ENCODE results near the gene MYCBP2.

Gene MYCBP2

GRCh38 chr13:77306458-77306857 lies 20.4 kb downstream of the MYCBP2 start:
- Histone ChIP-seq H4K91ac (ENCODE audit: low read length) (no peak overlapping the region), H3K79me1 (replicated peaks; ENCODE audit: low read length, poor library complexity, severe bottlenecking) (peaks cover 9% of the 10 kb centered on the region), H2BK120ac (ENCODE audit: low read depth, low read length) (no peak overlapping the region)

GRCh38 chr13:77305266-77305665 lies 21.6 kb downstream of the MYCBP2 start:
- Histone ChIP-seq H3K79me1 (replicated peaks; ENCODE audit: low read length, poor library complexity, severe bottlenecking) (peaks cover 12% of the 10 kb centered on the region), H3K9me3 (ENCODE audit: control insufficient read depth, low read length) (no peaks in the 10 kb centered on the region), H2BK5ac (ENCODE audit: low read depth, low read length, poor library complexity, severe bottlenecking) (no peak overlapping the region), H3K23ac (ENCODE audit: low read length in 2 of 2) (no peak overlapping the region), H4K8ac (ENCODE audit: low read length) (no peak overlapping the region), H2BK12ac (ENCODE audit: low read length in 2 of 2) (no peak overlapping the region), H2AK5ac (ENCODE audit: low read length, severe bottlenecking) (no peak overlapping the region), H3K27me3 (ENCODE audit: control insufficient read depth in 1 of 2, insufficient read depth in 1 of 2, low read length in 2 of 2) (no peaks in the 10 kb centered on the region), H3K4me2 (ENCODE audit: low read length, poor library complexity, severe bottlenecking) (no peak overlapping the region), H3K4me3 (ENCODE audit: insufficient read depth in 1 of 2, low read depth in 1 of 2, low read length in 2 of 2) (no peak overlapping the region), H4K91ac (ENCODE audit: low read length) (no peak overlapping the region), H3K36me3 (ENCODE audit: control insufficient read depth in 1 of 2, insufficient read depth in 2 of 2, low read depth in 1 of 2, low read length in 2 of 2) (no peaks in the 10 kb centered on the region), H3K27ac (ENCODE audit: low read length, poor library complexity, severe bottlenecking) (no peak overlapping the region), H2BK15ac (ENCODE audit: low read depth, poor library complexity, severe bottlenecking) (no peak overlapping the region), H3K4ac (ENCODE audit: low read depth in 1 of 2, low read length in 2 of 2) (no peak overlapping the region), H3K18ac (ENCODE audit: low read depth in 1 of 2, low read length in 2 of 2) (no peak overlapping the region), H3K4me1 (ENCODE audit: control insufficient read depth, insufficient read depth, low read depth, low read length) (no peaks in the 10 kb centered on the region), H2BK120ac (ENCODE audit: low read depth, low read length) (no peak overlapping the region), H3K9ac (ENCODE audit: low read length) (no peak overlapping the region), H3K14ac (ENCODE audit: low read length in 2 of 2) (no peak overlapping the region), H2AFZ (ENCODE audit: low read depth, low read length) (no peak overlapping the region)
- DNase-seq, result no peak

More at GRCh38 chr13:77306458-77306857, 20.4 kb downstream of the MYCBP2 start:
- Histone ChIP-seq H3K4ac (ENCODE audit: low read depth in 1 of 2, low read length in 2 of 2) (no peak overlapping the region), H2BK15ac (ENCODE audit: low read depth, poor library complexity, severe bottlenecking) (no peak overlapping the region), H3K18ac (ENCODE audit: low read depth in 1 of 2, low read length in 2 of 2) (no peak overlapping the region), H2AK5ac (ENCODE audit: low read length, severe bottlenecking) (no peak overlapping the region), H2BK5ac (ENCODE audit: low read depth, low read length, poor library complexity, severe bottlenecking) (no peak overlapping the region), H3K4me1 (ENCODE audit: control insufficient read depth, insufficient read depth, low read depth, low read length) (no peaks in the 10 kb centered on the region), H3K4me3 (ENCODE audit: insufficient read depth in 1 of 2, low read depth in 1 of 2, low read length in 2 of 2) (no peak overlapping the region), H3K14ac (ENCODE audit: low read length in 2 of 2) (no peak overlapping the region), H3K27ac (ENCODE audit: low read length, poor library complexity, severe bottlenecking) (no peak overlapping the region), H3K23ac (ENCODE audit: low read length in 2 of 2) (no peak overlapping the region), H3K27me3 (ENCODE audit: control insufficient read depth in 1 of 2, insufficient read depth in 1 of 2, low read length in 2 of 2) (no peaks in the 10 kb centered on the region), H3K36me3 (ENCODE audit: control insufficient read depth in 1 of 2, insufficient read depth in 2 of 2, low read depth in 1 of 2, low read length in 2 of 2) (no peaks in the 10 kb centered on the region), H3K9me3 (ENCODE audit: control insufficient read depth, low read length) (no peaks in the 10 kb centered on the region), H2AFZ (ENCODE audit: low read depth, low read length) (no peak overlapping the region), H2BK12ac (ENCODE audit: low read length in 2 of 2) (no peak overlapping the region), H4K8ac (ENCODE audit: low read length) (no peak overlapping the region), H3K9ac (ENCODE audit: low read length) (no peak overlapping the region), H3K4me2 (ENCODE audit: low read length, poor library complexity, severe bottlenecking) (no peak overlapping the region)
- no peak for DNase-seq

GRCh38 chr13:77300176-77301037 lies 26.5 kb downstream of the MYCBP2 start:
- no peak overlapping the region for H2BK5ac ChIP-seq (ENCODE audit: low read depth, low read length, poor library complexity, severe bottlenecking)
- no peak overlapping the region for H3K4me2 ChIP-seq (ENCODE audit: low read length, poor library complexity, severe bottlenecking)
- 30% methylated on average over 4 of the region's 5 CpGs for WGBS
- H4K91ac ChIP-seq (ENCODE audit: low read length), result peak overlapping the region; percentile 78
- peaks cover 0 to 8% of the 10 kb centered on the region in 2 experiments for H3K36me3 ChIP-seq (ENCODE audit: control insufficient read depth in 1 of 2, insufficient read depth in 2 of 2, low read depth in 1 of 2, low read length in 2 of 2)
- H3K23ac ChIP-seq (ENCODE audit: low read length in 2 of 2), result no peak overlapping the region
- no peaks in the 10 kb centered on the region for H3K9me3 ChIP-seq (ENCODE audit: control insufficient read depth, low read length)
- H2AK5ac ChIP-seq (ENCODE audit: low read length, severe bottlenecking), result no peak overlapping the region
- no peaks in the 10 kb centered on the region for H3K27me3 ChIP-seq (ENCODE audit: control insufficient read depth in 1 of 2, insufficient read depth in 1 of 2, low read length in 2 of 2)
- H3K9ac ChIP-seq (ENCODE audit: low read length), result peak overlapping the region; percentile 60
- peak overlapping the region; percentile 77 for H4K8ac ChIP-seq (ENCODE audit: low read length)
- peak overlapping the region; percentile 40 for H3K27ac ChIP-seq (ENCODE audit: low read length, poor library complexity, severe bottlenecking)
- H2BK12ac ChIP-seq (ENCODE audit: low read length in 2 of 2), result peak overlapping the region in 1 of 2 experiments; percentile 38
- H3K18ac ChIP-seq (ENCODE audit: low read depth in 1 of 2, low read length in 2 of 2), result peak overlapping the region; percentile 6 to 93
- DNase-seq, result peak; percentile 84
- no peak overlapping the region for H3K14ac ChIP-seq (ENCODE audit: low read length in 2 of 2)
- H2BK15ac ChIP-seq (ENCODE audit: low read depth, poor library complexity, severe bottlenecking), result no peak overlapping the region
- no peak overlapping the region for H3K4ac ChIP-seq (ENCODE audit: low read depth in 1 of 2, low read length in 2 of 2)
- no peak overlapping the region for H2AFZ ChIP-seq (ENCODE audit: low read depth, low read length)
- H2BK120ac ChIP-seq (ENCODE audit: low read depth, low read length), result no peak overlapping the region
- no peaks in the 10 kb centered on the region for H3K4me1 ChIP-seq (ENCODE audit: control insufficient read depth, insufficient read depth, low read depth, low read length)
- no peak overlapping the region for H3K4me3 ChIP-seq (ENCODE audit: insufficient read depth in 1 of 2, low read depth in 1 of 2, low read length in 2 of 2)
- peaks cover 12% of the 10 kb centered on the region for H3K79me1 ChIP-seq (replicated peaks; ENCODE audit: low read length, poor library complexity, severe bottlenecking)

DNA sequence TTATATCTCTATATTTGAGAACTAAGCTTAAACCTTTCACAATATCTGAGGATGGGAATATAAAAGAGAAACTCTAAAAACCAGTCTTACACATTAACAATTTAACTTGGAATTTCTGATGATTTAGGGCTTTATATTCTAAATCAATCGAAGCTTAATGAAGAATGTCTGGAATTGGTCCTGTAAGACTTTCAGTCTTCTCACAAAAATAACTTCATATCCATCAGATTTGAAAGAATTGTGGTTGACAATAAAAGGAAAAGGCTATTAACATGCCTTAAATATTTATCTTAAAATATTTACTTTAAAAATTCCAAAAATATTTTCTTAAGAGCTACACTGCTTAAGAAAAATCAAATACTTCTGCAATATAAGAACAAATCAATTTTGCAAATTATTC lies 27.3 kb downstream of the MYCBP2 start:
- H3K4me1 ChIP-seq (ENCODE audit: control insufficient read depth, insufficient read depth, low read depth, low read length), result no peaks in the 10 kb centered on the region
- no peak overlapping the region for H3K18ac ChIP-seq (ENCODE audit: low read depth in 1 of 2, low read length in 2 of 2)
- no peak overlapping the region for H3K23ac ChIP-seq (ENCODE audit: low read length in 2 of 2)
- no peak overlapping the region for H3K4me2 ChIP-seq (ENCODE audit: low read length, poor library complexity, severe bottlenecking)
- H3K4me3 ChIP-seq (ENCODE audit: insufficient read depth in 1 of 2, low read depth in 1 of 2, low read length in 2 of 2), result no peak overlapping the region
- no peak overlapping the region for H3K14ac ChIP-seq (ENCODE audit: low read length in 2 of 2)
- H2BK15ac ChIP-seq (ENCODE audit: low read depth, poor library complexity, severe bottlenecking), result no peak overlapping the region
- no peak overlapping the region for H4K8ac ChIP-seq (ENCODE audit: low read length)
- DNase-seq, result no peak
- H3K79me1 ChIP-seq (replicated peaks; ENCODE audit: low read length, poor library complexity, severe bottlenecking), result peaks cover 12% of the 10 kb centered on the region
- H2BK12ac ChIP-seq (ENCODE audit: low read length in 2 of 2), result no peak overlapping the region
- H3K36me3 ChIP-seq (ENCODE audit: control insufficient read depth in 1 of 2, insufficient read depth in 2 of 2, low read depth in 1 of 2, low read length in 2 of 2), result peaks cover 0 to 14% of the 10 kb centered on the region in 2 experiments
- no peak overlapping the region for H2AFZ ChIP-seq (ENCODE audit: low read depth, low read length)
- no peaks in the 10 kb centered on the region for H3K9me3 ChIP-seq (ENCODE audit: control insufficient read depth, low read length)
- no peaks in the 10 kb centered on the region for H3K27me3 ChIP-seq (ENCODE audit: control insufficient read depth in 1 of 2, insufficient read depth in 1 of 2, low read length in 2 of 2)
- H2AK5ac ChIP-seq (ENCODE audit: low read length, severe bottlenecking), result no peak overlapping the region
- no peak overlapping the region for H3K4ac ChIP-seq (ENCODE audit: low read depth in 1 of 2, low read length in 2 of 2)
- WGBS, result no CpG with 5 or more reads among the region's 1 CpG
- H2BK120ac ChIP-seq (ENCODE audit: low read depth, low read length), result no peak overlapping the region
- peak overlapping the region; percentile 60 for H3K9ac ChIP-seq (ENCODE audit: low read length)
- H4K91ac ChIP-seq (ENCODE audit: low read length), result no peak overlapping the region
- H3K27ac ChIP-seq (ENCODE audit: low read length, poor library complexity, severe bottlenecking), result no peak overlapping the region
- H2BK5ac ChIP-seq (ENCODE audit: low read depth, low read length, poor library complexity, severe bottlenecking), result no peak overlapping the region
